NCI-H748 (cell line): ENCODE results near the gene PRKAB2.

Source experiments
- DNase-seq: peaks from one replicate; lab custom pipeline; 2025; ENCODE audit not compliant: unreplicated experiment; lab: John Stamatoyannopoulos, UW

Gene PRKAB2

DNA sequence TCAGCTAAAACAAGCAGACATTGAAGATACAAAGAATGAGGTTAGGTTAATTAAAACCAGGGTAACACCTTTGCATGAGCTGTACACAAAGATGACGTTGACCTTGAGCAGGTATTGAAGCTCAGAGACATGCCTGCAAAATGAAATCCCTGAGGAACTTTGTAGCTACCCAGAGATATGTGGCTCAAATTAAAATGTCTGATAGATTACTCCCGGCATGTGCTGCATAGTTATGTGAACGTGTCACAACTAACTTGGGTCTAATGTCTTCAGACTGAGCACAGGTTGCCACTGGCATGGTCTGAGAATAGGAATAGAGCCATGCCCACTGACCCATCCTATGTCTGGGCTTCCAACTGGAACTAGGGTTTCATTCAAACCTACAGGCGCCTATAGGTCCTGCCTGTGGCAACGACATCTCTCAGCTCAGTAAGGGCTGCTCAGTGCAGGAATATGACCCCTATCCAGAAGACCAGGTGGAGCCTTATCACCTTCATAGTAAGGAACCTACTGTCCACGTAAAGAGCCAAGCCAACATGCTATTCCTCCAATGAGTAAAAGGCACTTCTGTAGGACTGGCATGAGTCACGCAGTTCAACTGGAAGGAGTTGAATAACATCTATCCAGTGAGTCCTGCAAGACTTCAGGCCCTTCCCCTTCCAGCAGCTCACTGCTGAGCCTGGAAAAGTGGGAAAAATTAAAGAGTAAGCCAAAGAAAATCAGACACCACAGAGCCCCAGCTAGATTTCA, 60.7 kb downstream of the PRKAB2 start:
- no peak for DNase-seq

DNA sequence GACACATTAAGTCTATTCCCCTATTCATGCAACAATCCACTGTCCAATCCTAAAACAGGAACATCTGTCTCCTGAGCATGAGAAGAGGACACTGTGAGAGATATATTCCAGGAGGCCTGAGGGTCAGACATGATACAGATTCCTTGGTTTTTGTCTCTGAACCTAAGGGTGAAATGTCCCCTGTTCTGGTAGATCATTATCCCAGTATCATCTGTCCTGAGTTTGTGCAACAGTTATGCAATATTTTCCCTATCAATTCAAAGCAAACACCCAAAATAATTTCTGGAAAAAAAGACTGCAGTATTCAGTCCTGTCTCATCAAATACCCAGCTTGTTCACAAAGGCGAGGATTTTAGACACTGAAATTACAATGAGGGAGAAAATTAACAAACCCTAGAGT, 61.4 kb downstream of the PRKAB2 start:
- DNase-seq: no peak

DNA sequence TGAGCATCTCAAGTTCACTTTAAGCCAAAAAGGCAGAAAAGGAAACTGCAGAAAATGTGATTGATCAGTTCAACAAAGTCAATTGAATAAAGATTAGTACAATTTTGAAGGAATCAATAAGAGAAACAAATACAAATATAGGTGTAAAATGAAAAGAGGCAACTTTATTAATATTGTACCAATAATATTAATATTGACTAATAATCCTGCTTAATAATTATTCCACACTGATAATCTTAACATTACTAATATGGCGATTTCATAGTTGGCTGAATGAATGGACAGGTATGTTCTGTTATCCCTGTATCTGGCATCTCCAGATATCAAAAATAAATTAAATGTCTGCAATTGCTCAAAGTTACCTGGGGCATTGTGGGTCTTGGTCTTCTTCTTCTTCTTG, 61.8 kb downstream of the PRKAB2 start:
- no peak for DNase-seq

DNA sequence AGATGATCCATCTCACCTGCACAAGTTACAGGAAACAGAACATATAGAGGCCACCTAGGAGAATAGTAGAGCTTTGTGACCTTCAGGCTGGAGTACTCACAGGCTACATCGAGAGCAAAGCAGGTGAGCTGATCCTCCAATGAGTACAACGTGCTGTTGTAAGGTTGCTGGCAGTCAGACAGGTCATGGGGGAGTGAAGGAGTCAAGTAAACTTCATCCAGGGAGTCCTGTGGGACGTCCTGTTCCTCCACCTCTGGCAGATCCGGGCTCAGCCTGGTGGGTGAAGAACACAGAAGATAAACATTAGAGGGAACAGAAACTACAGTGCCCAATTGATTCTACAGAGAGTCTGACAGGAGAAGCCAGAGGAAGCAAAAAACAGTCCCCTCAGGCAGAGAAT, 62.5 kb downstream of the PRKAB2 start:
- no peak for DNase-seq

DNA sequence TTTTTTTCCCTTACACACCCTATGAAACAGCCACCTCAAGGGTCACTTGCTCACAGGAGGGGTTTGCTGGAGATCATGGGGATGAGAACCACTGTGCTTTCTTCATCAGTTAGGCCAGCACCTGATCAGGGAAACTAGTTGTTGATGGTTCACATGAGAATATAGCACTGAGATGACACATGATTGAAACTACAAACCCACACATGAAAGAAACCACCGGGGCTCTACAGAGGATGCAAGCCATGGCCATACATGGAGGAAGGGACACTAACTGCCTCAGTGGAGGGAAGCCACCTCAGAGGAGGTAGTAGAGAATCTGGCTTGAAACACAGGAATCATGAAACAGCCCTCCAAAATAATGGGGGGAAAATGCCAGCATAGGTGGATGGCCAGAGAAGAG, 63.2 kb downstream of the PRKAB2 start:
- DNase-seq: no peak

DNA sequence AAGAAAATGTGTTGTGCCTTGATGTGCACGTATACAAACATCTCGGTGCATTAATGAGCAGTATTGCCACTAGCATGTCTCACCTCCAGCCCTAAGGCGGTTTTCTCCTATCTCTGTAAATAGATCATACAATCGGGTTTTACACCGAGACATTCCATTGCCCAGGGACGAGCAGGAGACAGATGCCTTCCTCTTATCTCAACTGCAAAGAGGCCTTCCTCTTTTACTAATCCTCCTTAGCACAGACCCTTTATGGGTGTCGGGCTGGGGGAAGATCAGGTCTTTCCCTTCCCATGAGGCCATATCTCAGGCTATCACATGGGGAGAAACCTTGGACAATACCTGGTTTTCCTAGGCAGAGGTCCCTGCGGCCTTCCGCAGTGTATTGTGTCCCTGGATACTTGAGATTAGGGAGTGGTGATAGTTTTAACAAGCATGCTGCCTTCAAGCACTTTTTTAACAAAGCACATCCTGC, 65.8 kb downstream of the PRKAB2 start:
- peak; percentile 39 for DNase-seq

DNA sequence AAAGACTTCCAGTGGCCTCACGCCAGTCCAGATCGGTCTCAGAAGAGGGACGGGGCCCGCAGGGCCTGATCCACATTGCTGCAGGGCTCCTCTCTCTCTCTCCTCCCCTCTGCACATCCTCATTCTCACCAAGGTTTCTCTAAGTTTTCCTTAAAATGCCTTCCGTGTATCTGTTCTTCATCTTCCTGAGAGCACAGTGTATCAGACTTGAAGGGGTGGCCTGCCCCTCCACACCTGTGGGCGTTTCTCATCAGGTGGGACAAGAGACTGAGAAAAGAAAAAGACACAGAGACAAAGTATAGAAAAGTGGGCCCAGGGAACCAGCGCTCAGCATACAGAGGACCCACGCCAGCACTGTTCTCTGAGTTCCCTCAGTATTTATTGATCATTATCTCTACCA, 66.4 kb downstream of the PRKAB2 start:
- no peak for DNase-seq
